OCI-LY7 (cell line): Measurements from ENCODE around the gene NCAPH2. TPM values are rescaled to one million over a fixed set of nuclear protein-coding genes. Genes with fewer than 3 reads are reported as not detected.
A peak's percentile ranks its signal among the peaks of the same experiment; 100 is the strongest.

ENCODE experiments used
- BruUV-seq: library from RNA; stranded (reverse); fragments of 400-500 nt; replicated peaks from 2 replicates; lab custom pipeline; 2021; lab: Mats Ljungman, UMichigan
- CTCF ChIA-PET: fragments of 300-600 bp; sonication (Branson Sonifier 250); formaldehyde crosslinking; loops from one replicate; lab custom pipeline; 2022; ENCODE audit warnings: antibody characterized with exemption; ENCODE audit not compliant: unreplicated experiment; lab: Charles Lee
- POLR2A ChIA-PET: fragments of 300-600 bp; sonication (Branson Sonifier 250); formaldehyde crosslinking; loops from one replicate; lab custom pipeline; 2022; ENCODE audit warnings: antibody characterized with exemption; lab: Charles Lee
- DNase-seq: peaks from one replicate; pipeline ENCODE4 v3.0.0-alpha.2; 2015; ENCODE audit warnings: low spot score
- H2AFZ ChIP-seq: fragments of 200-600 bp; sonication (generic), shearing (Covaris generic); 2 replicates; pipeline ENCODE4 v1.6.1; 2014; ENCODE audit warnings: mild to moderate bottlenecking, antibody characterized with exemption, low read length, moderate library complexity
- H3K27ac ChIP-seq: fragments of 200-600 bp; sonication (generic); 2 replicates; pipeline ENCODE4 v1.5.1; 2014; ENCODE audit warnings: mixed run types, low read depth, mild to moderate bottlenecking, moderate library complexity, low read length, inconsistent platforms; ENCODE audit not compliant: poor library complexity, severe bottlenecking
- H3K36me3 ChIP-seq: fragments of 200-600 bp; sonication (generic); 2 replicates; pipeline ENCODE4 v1.6.1; 2014; ENCODE audit warnings: mild to moderate bottlenecking, antibody characterized with exemption, low read length, moderate library complexity, mixed read lengths; ENCODE audit not compliant: insufficient read depth
- H3K4me1 ChIP-seq: fragments of 200-600 bp; sonication (generic); 2 replicates; pipeline ENCODE4 v1.5.1; 2014; ENCODE audit warnings: mild to moderate bottlenecking, low read length; ENCODE audit not compliant: insufficient read depth, poor library complexity, severe bottlenecking
- H3K4me2 ChIP-seq: fragments of 200-600 bp; sonication (generic); 2 replicates; pipeline ENCODE4 v1.6.1; 2014; ENCODE audit warnings: mild to moderate bottlenecking, low read length
- H3K4me3 ChIP-seq: fragments of 200-600 bp; sonication (generic); 2 replicates; pipeline ENCODE4 v1.5.1; 2014; ENCODE audit warnings: mild to moderate bottlenecking, low read depth, low read length; ENCODE audit not compliant: poor library complexity, severe bottlenecking
- H3K79me2 ChIP-seq: fragments of 200-600 bp; sonication (generic); 2 replicates; pipeline ENCODE4 v1.6.1; 2016; ENCODE audit warnings: low read depth, mild to moderate bottlenecking, low read length, moderate library complexity, mixed read lengths; ENCODE audit not compliant: insufficient read depth
- H3K9me2 ChIP-seq: fragments of 200-600 bp; sonication (generic); 2 replicates; pipeline ENCODE4 v1.6.1; 2016; ENCODE audit warnings: mild to moderate bottlenecking, low read length, mixed read lengths; ENCODE audit not compliant: insufficient read depth
- H3K9me3 ChIP-seq: fragments of 200-600 bp; sonication (generic); 2 replicates; pipeline ENCODE4 v1.6.1; 2014; ENCODE audit warnings: mild to moderate bottlenecking, mixed run types, low read length, mixed read lengths
- H4K20me1 ChIP-seq: fragments of 200-600 bp; sonication (generic); 2 replicates; pipeline ENCODE4 v1.6.1; 2014; ENCODE audit warnings: mild to moderate bottlenecking, antibody characterized with exemption, low read length, moderate library complexity, mixed read lengths; ENCODE audit not compliant: insufficient read depth
- CTCF ChIP-seq: fragments of 200-600 bp; sonication (generic); conservative IDR thresholded peaks from 2 replicates; pipeline ENCODE4 v1.5.1; 2014; ENCODE audit warnings: mild to moderate bottlenecking, antibody characterized with exemption, low read length, moderate library complexity, mixed read lengths
- EZH2phosphoT487 ChIP-seq: fragments of 200-600 bp; sonication (generic); IDR thresholded peaks from 2 replicates; pipeline ENCODE4 v1.6.1; 2018; ENCODE audit warnings: low read depth, borderline replicate concordance, mild to moderate bottlenecking, mixed run types, antibody characterized with exemption, low read length, moderate library complexity, mixed read lengths
- intact Hi-C: fragments of 100-400 bp; cut with micrococcal nuclease; formaldehyde crosslinking; loops from one replicate; pipeline ENCODE4 v1.10.0; 2022; ENCODE audit not compliant: unreplicated experiment
- total RNA-seq, 2 experiments: library from RNA; depleted of rRNA in 1 of 2; stranded (reverse); fragments of >200 nt in 1 of 2; shearing (Covaris generic) in 1 of 2; gene quantifications; 2 replicates each; pipeline ENCODE4 v1.2.3, GENCODE V29; 2014 to 2022

Gene NCAPH2
- total RNA-seq, 2 experiments from 2014 or later: 126 to 129 TPM

GRCh38 chr22:50465066-50465930 lies 42.7 kb upstream of the NCAPH2 start:
- Histone ChIP-seq H3K9me2 (no peaks in the 10 kb centered on the region), H3K4me1 (peaks cover 33% of the 10 kb centered on the region), H3K4me2 (no peak overlapping the region), H3K79me2 (peaks cover 28% of the 10 kb centered on the region), H4K20me1 (no peaks in the 10 kb centered on the region), H3K36me3 (peaks cover 85% of the 10 kb centered on the region), H3K9me3 (no peaks in the 10 kb centered on the region), H3K27ac (no peak overlapping the region), H3K4me3 (no peak overlapping the region), H2AFZ (no peak overlapping the region)
- ChIA-PET POLR2A (no interaction called here), CTCF (no interaction called here)
- BruUV-seq: no TSS peak
- no peak for TF ChIP-seq EZH2phosphoT487
- TF ChIP-seq CTCF: no peak
- no peak for DNase-seq
- intact Hi-C loops: no loop called here

- H3K27ac ChIP-seq: peak overlapping the region; percentile 95
- ChIA-PET POLR2A (interaction anchor here (1.0 kb wide), 1 partner anchor 58 kb away, joined by 3 read pairs; the partner anchor contains the start of gene SCO2), CTCF (no interaction called here)
- peak overlapping the region; percentile 96 for H3K4me3 ChIP-seq
- H3K36me3 ChIP-seq: peaks cover 73% of the 10 kb centered on the region
- no peaks in the 10 kb centered on the region for H3K9me2 ChIP-seq
- peak; percentile 30 for DNase-seq
- H4K20me1 ChIP-seq: no peaks in the 10 kb centered on the region
- no TSS peak for BruUV-seq
- no peaks in the 10 kb centered on the region for H3K9me3 ChIP-seq
- H3K4me1 ChIP-seq: peaks cover 53% of the 10 kb centered on the region
- peaks cover 41% of the 10 kb centered on the region for H3K79me2 ChIP-seq
- intact Hi-C loops: no loop called here
- H2AFZ ChIP-seq: no peak overlapping the region
- peak overlapping the region; percentile 80 for H3K4me2 ChIP-seq
- TF ChIP-seq EZH2phosphoT487: no peak
- TF ChIP-seq CTCF: no peak
These were observed 40.7 kb upstream of the NCAPH2 start for GRCh38 chr22:50467341-50467740.
